Activated T-cell treated with anti-CD3 and anti-CD28 coated beads, Interleukin-2, amount 50 U/mL, for 1 hour (primary cell): ENCODE data around the gene PRICKLE1.

ENCODE experiments used
- DNase-seq: peaks from one replicate; pipeline ENCODE4 v3.0.0-alpha.2; 2020

The PRICKLE1 gene

GRCh38 chr12:42589465-42590329 is at the start of gene PRICKLE1:
Gene PRICKLE1, minus strand, starts transcription at chr12:42589746. Its CDS starts 117,230 bp downstream, at chr12:42472516.
- no peak for DNase-seq

GRCh38 chr12:42638697-42639096 is 49.2 kb upstream of the PRICKLE1 start:
- DNase-seq, result no peak

GRCh38 chr12:42638011-42638410 is 48.5 kb upstream of the PRICKLE1 start:
- DNase-seq, result no peak

- DNase-seq, result no peak
Measured at GRCh38 chr12:42636993-42637392, 47.4 kb upstream of the PRICKLE1 start.

- no peak for DNase-seq
Measured at GRCh38 chr12:42633594-42633993, 44.0 kb upstream of the PRICKLE1 start.

- no peak for DNase-seq
Measured at GRCh38 chr12:42631513-42631912, 42.0 kb upstream of the PRICKLE1 start.

- no peak for DNase-seq
Measured at GRCh38 chr12:42630314-42630713, 40.8 kb upstream of the PRICKLE1 start.

- no peak for DNase-seq
Measured at GRCh38 chr12:42627151-42627550, 37.6 kb upstream of the PRICKLE1 start.

GRCh38 chr12:42625611-42626010 is 36.1 kb upstream of the PRICKLE1 start:
- no peak for DNase-seq

GRCh38 chr12:42617622-42618021 is 28.1 kb upstream of the PRICKLE1 start:
- DNase-seq, result no peak

GRCh38 chr12:42615006-42615405 is 25.5 kb upstream of the PRICKLE1 start:
- DNase-seq, result no peak

GRCh38 chr12:42612231-42612613 is 22.7 kb upstream of the PRICKLE1 start:
- DNase-seq, result no peak

- DNase-seq, result no peak
Measured at GRCh38 chr12:42611571-42612230, 22.2 kb upstream of the PRICKLE1 start.

- DNase-seq, result no peak
Measured at GRCh38 chr12:42609605-42610004, 20.1 kb upstream of the PRICKLE1 start.

GRCh38 chr12:42608196-42608825 is 18.8 kb upstream of the PRICKLE1 start:
- DNase-seq, result no peak

GRCh38 chr12:42607584-42608058 is 18.1 kb upstream of the PRICKLE1 start:
- no peak for DNase-seq

GRCh38 chr12:42606471-42606870 is 16.9 kb upstream of the PRICKLE1 start:
- no peak for DNase-seq

- DNase-seq, result no peak
Measured at GRCh38 chr12:42605685-42606084, 16.1 kb upstream of the PRICKLE1 start.

- no peak for DNase-seq
Measured at GRCh38 chr12:42603246-42603990, 13.9 kb upstream of the PRICKLE1 start.

- no peak for DNase-seq
Measured at GRCh38 chr12:42593874-42594273, 4.3 kb upstream of the PRICKLE1 start.

- no peak for DNase-seq
Measured at GRCh38 chr12:42590330-42590934, 886 bp upstream of the PRICKLE1 start.
